ENCODE data around the gene TAOK2. TPM values are rescaled to one million over a fixed set of nuclear protein-coding genes. Genes with fewer than 3 reads are reported as not detected.
A peak's percentile ranks its signal among the peaks of the same experiment; 100 is the strongest.

Gene TAOK2
- total RNA-seq, 1 donor from 2014 or later: 178 TPM

DNA sequence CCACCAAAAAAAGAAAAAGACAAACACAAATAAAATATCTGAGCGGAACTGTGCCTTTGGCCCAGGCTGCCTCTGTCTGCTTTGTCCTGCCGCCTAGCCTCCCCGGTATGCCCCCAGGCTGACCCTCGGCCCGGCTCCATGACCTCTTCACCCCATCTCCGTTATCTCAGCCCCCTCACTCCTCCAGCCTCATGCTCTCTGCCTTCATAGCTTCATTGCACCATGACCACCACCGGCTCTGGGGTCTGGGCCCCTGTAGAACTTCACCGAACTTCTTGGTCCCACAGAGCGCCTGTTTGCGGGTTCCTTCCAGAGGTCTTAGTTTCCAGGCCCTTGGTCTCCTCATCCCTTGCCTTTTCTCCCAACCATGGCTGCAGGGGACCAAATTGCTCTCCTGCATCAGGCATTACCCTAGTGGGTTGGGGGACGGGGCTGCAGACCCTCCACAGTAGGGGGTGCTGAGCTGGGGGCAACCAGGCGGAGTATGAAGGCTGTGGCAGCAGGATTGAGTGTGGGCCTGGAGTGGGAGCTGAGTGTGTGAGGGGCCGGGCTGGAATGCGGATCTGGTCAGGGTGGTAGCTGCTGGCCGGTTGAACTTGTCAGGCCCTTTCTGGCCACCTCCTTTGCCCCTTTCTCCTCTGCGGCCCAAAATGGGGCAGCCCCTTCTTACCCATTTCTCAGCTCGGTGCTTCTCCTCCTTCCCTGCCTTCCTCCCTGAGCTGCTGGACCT lies 14.8 kb downstream of the TAOK2 start:
- Mint-ChIP-seq H3K27me3 (ENCODE audit: unreplicated experiment) (peaks cover 29% of the 10 kb centered on the region), H3K4me1 (ENCODE audit: unreplicated experiment) (peaks cover 47% of the 10 kb centered on the region), H3K36me3 (ENCODE audit: low read depth, unreplicated experiment) (peaks cover 66% of the 10 kb centered on the region), H3K9me3 (ENCODE audit: unreplicated experiment) (no peaks in the 10 kb centered on the region), H3K27ac (ENCODE audit: unreplicated experiment) (peak overlapping the region; percentile 84), H3K4me3 (ENCODE audit: unreplicated experiment) (peak overlapping the region; percentile 57)
- no peak for DNase-seq (ENCODE audit: low spot score)
- TF ChIP-seq, protein P1, sequence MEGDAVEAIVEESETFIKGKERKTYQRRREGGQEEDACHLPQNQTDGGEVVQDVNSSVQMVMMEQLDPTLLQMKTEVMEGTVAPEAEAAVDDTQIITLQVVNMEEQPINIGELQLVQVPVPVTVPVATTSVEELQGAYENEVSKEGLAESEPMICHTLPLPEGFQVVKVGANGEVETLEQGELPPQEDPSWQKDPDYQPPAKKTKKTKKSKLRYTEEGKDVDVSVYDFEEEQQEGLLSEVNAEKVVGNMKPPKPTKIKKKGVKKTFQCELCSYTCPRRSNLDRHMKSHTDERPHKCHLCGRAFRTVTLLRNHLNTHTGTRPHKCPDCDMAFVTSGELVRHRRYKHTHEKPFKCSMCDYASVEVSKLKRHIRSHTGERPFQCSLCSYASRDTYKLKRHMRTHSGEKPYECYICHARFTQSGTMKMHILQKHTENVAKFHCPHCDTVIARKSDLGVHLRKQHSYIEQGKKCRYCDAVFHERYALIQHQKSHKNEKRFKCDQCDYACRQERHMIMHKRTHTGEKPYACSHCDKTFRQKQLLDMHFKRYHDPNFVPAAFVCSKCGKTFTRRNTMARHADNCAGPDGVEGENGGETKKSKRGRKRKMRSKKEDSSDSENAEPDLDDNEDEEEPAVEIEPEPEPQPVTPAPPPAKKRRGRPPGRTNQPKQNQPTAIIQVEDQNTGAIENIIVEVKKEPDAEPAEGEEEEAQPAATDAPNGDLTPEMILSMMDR (IDR thresholded peaks at IDR 0.05; ENCODE audit: unreplicated experiment): no peak

DNA sequence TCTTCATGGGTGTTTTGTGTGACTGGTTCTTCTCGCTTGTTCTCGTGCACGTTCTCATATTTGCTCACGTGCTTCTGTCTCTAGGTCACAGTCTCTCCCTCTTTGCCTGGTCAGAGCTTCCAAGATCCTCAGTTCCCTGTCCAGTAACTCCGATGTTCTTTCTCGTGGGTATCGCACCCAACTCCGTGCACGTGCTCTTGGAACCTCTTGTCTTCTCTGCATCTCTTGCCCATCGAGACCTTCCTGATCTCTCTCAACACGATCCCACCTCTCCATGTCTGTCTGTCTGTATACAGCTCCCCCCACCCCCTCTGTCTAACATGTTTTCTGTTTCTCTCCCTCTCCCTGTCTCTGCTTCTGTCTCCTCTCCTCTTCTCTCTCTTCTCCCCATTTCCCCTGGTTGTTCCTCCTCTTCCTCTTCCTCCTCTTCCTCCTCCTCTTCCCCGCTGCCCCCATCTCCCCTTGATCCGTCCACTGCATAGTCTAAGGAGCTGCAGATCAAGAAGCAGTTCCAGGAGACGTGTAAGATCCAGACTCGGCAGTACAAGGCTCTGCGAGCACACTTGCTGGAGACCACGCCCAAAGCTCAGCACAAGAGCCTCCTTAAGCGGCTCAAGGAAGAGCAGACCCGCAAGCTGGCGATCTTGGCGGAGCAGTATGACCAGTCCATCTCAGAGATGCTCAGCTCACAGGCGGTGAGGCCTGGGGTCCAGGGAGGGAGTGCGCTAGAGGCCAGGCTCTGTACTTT lies 15.6 kb downstream of the TAOK2 start:
- Mint-ChIP-seq H3K27ac (ENCODE audit: unreplicated experiment) (peak overlapping the region; percentile 84), H3K4me1 (ENCODE audit: unreplicated experiment) (peaks cover 51% of the 10 kb centered on the region), H3K36me3 (ENCODE audit: low read depth, unreplicated experiment) (peaks cover 66% of the 10 kb centered on the region), H3K4me3 (ENCODE audit: unreplicated experiment) (peak overlapping the region; percentile 59), H3K27me3 (ENCODE audit: unreplicated experiment) (peaks cover 30% of the 10 kb centered on the region), H3K9me3 (ENCODE audit: unreplicated experiment) (no peaks in the 10 kb centered on the region)
- TF ChIP-seq, protein P1 (IDR thresholded peaks at IDR 0.05; ENCODE audit: unreplicated experiment): no peak
- DNase-seq (ENCODE audit: low spot score): no peak

DNA sequence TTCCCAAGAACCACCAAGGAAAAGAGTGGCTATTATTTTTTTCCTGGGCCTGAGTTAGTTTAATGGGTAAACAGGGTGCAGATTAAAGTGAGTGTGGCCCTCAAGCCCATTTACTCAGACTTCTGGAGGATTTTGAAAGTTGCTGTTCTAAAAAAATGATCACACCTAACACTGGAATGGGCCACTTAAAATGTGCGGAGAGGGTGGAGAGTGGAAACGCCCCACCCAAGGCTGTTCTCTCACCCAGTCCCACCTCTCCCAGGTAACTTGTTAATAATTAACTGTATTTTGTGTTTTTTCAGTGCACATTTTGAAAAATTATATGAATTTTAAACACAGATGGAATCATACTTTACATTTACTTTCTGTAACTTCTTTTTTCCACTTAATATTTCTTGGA lies 16.4 kb downstream of the TAOK2 start:
- peak overlapping the region; percentile 14 for H3K27ac Mint-ChIP-seq (ENCODE audit: unreplicated experiment)
- peaks cover 32% of the 10 kb centered on the region for H3K27me3 Mint-ChIP-seq (ENCODE audit: unreplicated experiment)
- H3K4me1 Mint-ChIP-seq (ENCODE audit: unreplicated experiment): peaks cover 55% of the 10 kb centered on the region

GRCh38 chr16:29990883-29991570 lies 17.4 kb downstream of the TAOK2 start:
- DNase-seq (ENCODE audit: low spot score): no peak

More for the DNA sequence above, 16.4 kb downstream of the TAOK2 start:
- H3K9me3 Mint-ChIP-seq (ENCODE audit: unreplicated experiment): no peaks in the 10 kb centered on the region
- H3K4me3 Mint-ChIP-seq (ENCODE audit: unreplicated experiment): peak overlapping the region; percentile 59
- DNase-seq (ENCODE audit: low spot score): no peak
- H3K36me3 Mint-ChIP-seq (ENCODE audit: low read depth, unreplicated experiment): peaks cover 63% of the 10 kb centered on the region
- TF ChIP-seq, protein P1 (IDR thresholded peaks at IDR 0.05; ENCODE audit: unreplicated experiment): no peak

More at GRCh38 chr16:29990883-29991570, 17.4 kb downstream of the TAOK2 start:
- Mint-ChIP-seq H3K9me3 (ENCODE audit: unreplicated experiment) (no peaks in the 10 kb centered on the region), H3K27ac (ENCODE audit: unreplicated experiment) (peak overlapping the region; percentile 14), H3K4me3 (ENCODE audit: unreplicated experiment) (peak overlapping the region; percentile 22), H3K4me1 (ENCODE audit: unreplicated experiment) (peaks cover 51% of the 10 kb centered on the region), H3K27me3 (ENCODE audit: unreplicated experiment) (peaks cover 27% of the 10 kb centered on the region), H3K36me3 (ENCODE audit: low read depth, unreplicated experiment) (peaks cover 57% of the 10 kb centered on the region)
- TF ChIP-seq, protein P1 (IDR thresholded peaks at IDR 0.05; ENCODE audit: unreplicated experiment): no peak
